ENCODE results near the gene ATP23.
A peak's percentile ranks its signal among the peaks of the same experiment; 100 is the strongest.

The ATP23 gene

DNA sequence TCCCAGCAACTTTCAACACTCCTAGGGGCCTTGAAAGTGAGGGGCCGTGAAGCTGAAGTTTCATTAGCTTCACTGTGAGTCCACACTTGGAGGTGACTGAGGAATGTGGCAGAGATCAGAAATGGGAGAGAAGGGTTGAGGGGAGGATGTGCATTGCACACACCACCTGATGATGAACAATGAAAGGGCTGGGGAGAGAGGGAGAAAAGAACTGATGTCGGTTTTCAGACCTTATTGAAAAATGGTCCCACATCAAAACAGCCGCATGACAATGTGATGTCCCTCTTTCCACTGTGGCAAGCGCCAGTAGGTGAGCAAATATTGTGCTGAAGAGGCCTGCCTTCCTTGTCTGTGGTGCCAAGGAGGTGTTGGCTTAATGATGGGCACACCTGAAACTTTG is 32.3 kb upstream of the ATP23 start:
- DNase-seq: no peak

DNA sequence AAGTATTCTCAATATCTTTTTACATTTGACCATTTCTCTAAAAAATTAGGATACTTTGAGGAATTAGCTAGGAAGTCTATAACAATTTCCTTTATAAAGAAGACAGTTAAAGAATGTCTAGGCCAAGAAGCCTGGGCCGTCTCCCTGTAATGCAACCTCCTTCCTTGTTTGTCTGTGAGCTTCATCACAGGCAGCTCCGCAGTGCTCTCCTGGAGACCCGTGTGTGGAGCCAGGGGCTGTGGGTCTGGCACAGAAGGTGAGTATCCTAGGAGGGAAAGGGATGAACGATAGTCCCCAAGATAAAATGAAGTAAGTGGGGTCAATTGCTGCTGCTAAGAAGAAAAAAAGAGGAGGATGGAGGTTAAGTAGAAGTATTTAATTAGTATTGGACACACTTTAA is 31.8 kb upstream of the ATP23 start:
- no peak for DNase-seq

- no peak for DNase-seq
Measured at GRCh38 chr12:57918147-57918546, 23.2 kb upstream of the ATP23 start.

- no peak for DNase-seq
Measured at GRCh38 chr12:57927086-57927485, 14.3 kb upstream of the ATP23 start.

GRCh38 chr12:57929092-57929830 is 12.1 kb upstream of the ATP23 start:
- DNase-seq: no peak

DNA sequence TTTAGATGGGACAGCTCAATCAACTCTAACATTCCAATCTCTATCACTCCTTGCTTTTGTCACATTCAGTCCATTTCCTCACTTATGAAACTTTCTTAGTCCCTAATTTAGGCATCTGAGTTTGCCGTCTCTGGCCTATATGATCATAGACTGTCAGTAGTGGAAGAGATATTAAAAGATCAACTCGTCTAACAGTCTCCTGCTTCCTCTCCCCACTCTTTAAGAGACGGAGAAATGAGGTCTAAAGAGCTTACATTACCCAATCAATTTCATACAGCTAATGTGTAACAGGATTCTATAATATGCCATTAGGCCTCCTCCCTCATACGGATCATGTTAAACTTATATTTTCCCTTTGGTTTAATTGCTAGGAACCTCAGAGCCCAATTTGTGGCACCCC is 6.5 kb upstream of the ATP23 start:
- no peak for DNase-seq

- no peak for DNase-seq
Measured at GRCh38 chr12:57935331-57935730, 6.0 kb upstream of the ATP23 start.

DNA sequence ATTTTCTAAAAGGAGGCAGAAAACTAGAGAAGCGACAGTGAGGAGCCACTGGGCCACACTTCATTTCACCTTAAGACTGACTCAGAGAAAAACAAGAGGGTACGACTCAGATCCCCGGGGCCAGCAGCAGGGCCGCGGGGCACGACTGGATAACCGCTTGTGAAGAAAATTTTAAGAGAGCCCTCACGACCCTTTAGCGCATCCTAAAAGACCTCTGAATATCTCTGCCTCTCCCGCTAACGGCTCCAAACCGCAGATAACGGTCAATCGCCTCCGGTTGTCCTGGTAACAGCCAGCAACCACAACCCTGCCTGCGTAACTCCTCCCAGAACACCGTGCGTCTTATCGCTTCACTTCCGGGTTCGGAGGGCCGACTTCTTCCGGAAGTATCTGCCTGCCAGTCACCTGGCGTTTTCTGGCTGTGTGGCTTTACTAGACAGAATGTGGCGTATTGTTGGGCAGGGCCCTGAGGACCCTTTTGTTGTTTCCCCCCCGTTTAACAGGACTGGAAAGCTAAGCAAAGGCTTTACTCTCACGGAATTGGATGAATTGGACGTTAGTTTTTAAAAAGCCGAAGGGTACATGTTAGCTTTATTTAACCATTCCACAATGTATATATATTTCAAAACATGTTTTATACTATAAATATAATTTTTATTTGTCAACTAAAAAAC is 5.4 kb upstream of the ATP23 start:
- DNase-seq: peak; percentile 84

- no peak for DNase-seq
Measured at GRCh38 chr12:57936513-57936883, 4.9 kb upstream of the ATP23 start.

DNA sequence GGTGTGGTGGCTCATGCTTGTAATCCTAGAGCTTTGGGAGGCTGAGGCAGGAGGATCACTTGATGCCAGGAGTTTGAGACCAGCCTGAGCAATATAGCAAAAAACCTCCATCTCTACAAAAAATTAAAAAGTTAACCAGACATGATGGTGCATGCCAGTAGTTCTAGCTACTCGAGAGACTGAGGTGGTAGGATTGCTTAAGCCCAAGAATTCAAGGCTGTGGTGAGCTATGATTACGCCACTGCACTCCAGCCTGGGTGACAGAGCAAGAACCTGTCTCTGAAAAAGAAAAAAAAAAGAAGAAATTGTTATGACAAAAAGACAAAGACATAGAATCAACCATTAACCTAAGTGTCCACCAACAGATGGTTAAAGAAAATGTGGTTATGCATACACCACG is 2.1 kb upstream of the ATP23 start:
- DNase-seq: no peak

- no peak for DNase-seq
Measured at GRCh38 chr12:57940052-57940914, 1.1 kb upstream of the ATP23 start.

DNA sequence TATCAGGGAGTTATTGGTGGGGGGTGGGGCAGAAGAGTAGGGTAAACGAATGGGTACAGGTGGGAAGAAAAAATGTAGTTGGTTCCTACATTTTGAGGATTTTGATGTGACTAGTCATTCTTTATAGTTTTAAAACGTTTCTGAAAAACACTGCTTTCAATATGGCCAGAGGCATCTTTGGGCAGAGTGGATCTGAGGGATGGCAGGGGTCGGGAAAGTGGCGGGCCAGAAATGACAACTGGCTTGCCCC is 527 bp upstream of the ATP23 start:
- DNase-seq: no peak

DNA sequence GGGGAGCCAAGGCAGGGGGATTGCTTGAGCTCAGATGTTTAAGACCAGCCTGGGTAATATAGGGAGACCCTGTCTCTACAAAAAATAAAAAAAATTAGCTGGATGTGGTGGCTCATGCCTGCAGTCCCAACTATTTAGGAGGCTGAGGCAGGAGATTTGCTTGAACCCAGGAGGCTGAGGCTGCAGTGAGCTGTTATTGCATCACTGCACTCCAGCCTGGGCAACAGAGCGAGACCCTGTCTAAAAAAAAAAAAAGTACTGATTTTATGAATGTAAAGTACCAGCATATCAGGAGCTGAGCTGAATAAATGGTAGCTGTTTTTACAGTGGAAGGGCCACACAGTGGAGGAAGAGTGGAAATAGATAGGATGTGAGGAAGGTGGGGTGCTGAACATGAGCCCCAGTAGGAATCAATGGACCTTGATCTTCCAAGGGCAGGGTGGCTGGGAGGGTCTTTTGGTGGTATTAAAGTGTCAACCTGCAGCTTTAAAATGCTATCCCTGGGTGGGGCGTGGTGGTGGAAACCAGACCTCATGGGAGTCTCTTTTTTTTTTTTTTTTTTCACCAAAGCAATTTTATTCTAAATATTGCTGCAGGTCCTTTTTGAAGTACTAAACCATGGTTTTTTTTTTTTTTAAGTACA is 2.2 kb downstream of the ATP23 start:
- no peak for DNase-seq

DNA sequence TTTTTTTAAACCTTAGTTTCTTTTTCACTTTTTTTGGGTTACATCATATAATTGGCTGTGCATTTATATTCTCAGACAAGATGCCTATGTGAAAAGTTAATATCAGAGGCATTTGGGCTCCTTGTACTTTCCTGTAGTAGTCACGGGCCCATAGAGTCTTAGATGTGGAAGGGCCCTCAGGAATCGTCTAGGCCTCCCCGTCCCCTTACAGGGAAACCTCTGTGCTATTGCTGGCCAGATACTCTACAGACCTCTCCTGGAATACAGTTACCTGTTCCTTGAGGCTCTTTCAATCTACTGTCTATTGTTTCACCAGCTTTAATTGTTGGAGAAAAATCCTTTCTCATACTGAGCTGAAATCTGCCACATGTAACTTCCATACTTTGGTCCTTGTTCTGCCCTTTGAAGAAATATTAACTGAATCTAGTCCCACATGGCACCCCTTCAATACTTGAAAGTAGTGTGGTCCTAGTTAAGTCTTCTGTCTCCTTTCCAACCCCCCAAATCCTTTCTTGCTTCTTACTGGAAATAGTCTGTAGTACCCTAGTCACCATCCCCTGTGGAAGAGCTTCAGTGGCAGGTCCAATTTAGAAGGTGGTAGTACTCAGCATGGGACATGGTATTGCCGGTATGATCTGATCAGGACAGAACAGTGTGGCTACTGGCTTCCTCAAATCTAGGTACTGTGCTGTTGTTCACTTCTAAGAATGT is 3.1 kb downstream of the ATP23 start:
- no peak for DNase-seq

DNA sequence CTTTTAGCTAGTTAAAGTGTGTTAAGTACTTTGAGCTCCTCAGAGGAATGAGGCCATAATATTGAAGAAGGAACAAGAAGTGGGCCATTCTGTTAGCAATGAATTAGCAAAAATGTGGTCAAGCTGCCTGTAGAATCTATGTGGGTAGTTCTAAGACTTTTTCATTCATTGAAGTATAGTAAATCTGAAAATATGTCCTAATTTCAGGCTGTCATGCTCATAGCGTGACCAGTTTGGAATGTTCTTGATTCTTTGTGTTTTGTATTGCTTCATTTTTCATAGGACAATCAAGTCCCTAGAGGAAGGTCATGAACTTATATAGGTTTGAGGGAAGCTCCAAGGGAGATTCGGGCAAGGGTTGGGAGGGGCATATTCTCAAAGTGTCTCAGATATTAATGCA is 11.4 kb downstream of the ATP23 start:
- DNase-seq: no peak

DNA sequence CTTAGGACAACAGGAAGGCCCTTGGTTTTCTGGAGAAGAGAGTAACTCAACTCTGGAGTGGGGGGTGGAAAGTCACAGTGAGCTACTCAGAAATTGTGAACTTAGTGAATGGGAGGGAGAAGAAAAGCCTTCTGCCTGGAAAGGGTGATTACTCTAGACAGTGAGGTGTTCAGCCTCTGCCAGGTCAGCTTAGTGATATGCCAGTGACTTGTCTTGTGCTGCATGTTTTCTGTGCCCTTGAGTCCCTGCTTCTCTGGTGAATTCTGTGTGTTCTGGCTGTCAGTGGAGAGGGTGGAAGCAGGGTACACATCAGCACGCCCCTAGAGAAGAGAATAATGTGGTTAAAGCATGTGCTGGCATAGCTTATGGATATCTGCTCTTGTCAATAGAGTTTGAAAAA is 13.4 kb downstream of the ATP23 start:
- no peak for DNase-seq

DNA sequence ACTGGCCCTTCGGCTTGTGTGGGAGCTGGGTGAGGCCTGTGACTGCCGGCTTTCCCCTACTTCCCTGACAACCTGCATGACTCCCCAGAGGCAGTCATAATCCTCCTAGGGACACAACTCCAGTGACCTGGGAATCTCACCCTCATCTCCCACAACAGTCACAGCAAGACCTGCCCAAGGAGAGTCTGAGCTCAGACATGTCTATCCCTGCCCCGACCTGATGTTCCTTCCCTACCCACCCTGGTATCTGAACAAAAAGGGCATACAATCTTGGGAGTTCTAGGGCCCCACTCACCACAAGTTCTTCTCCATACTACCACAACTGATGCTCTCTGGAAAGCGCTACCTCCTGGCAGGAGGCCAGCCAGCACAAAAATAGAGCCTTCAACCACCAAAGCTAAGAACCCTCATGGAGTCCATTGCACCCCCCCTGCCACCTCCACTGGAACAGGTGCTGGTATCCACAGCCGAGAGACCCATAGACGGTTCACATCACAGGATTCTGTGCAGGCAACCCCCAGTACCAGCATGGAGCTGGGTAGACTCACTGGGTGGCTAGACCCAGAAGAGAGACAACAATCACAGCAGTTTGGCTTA is 16.8 kb downstream of the ATP23 start:
- DNase-seq: no peak

- DNase-seq: no peak
Measured at GRCh38 chr12:57964421-57964820, 23.1 kb downstream of the ATP23 start.

GRCh38 chr12:57965766-57966165 is 24.4 kb downstream of the ATP23 start:
- no peak for DNase-seq

GRCh38 chr12:57966536-57966935 is 25.2 kb downstream of the ATP23 start:
- DNase-seq: no peak

DNA sequence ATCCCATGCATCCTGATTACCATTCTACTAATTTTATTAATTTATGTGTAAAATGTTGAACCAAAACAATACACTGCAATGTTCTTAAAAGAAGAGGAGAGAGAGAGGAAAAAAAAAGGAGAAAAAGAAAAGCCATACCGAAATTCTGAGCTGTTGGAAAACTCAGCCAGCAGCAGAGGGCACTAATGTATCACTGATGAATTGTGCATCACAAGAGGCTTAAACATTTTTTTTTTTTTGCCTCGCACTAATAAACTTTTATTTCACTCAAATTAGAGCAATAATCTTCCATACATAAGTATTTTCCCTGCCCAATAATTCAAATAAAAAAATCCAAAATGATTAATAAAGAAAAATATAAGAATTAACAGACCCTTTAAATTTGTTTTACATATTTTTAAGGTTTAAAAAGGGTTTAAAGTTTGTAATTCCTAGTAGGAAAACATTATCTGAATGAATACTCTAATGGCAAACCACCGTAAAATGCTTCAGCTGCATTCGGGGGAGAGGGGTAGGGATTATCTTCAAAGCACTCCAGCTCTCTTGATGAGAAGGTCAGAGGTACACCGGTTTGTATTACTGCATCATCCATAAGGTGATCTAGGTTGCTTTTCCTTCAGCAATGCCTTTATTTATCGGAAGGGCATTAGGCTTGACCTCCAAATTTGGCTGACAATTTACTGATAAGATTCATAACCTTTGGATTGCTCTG is 41.9 kb downstream of the ATP23 start:
- DNase-seq: no peak
